OCI-LY7 (cell line): Measurements from ENCODE around the gene MOB3A. TPM values are rescaled to one million over a fixed set of nuclear protein-coding genes. Genes with fewer than 3 reads are reported as not detected.
A peak's percentile ranks its signal among the peaks of the same experiment; 100 is the strongest.

Source experiments
- BruUV-seq: library from RNA; stranded (reverse); fragments of 400-500 nt; replicated peaks from 2 replicates; lab custom pipeline; 2021; lab: Mats Ljungman, UMichigan
- CTCF ChIA-PET: fragments of 300-600 bp; sonication (Branson Sonifier 250); formaldehyde crosslinking; loops from one replicate; lab custom pipeline; 2022; ENCODE audit warnings: antibody characterized with exemption; ENCODE audit not compliant: unreplicated experiment; lab: Charles Lee
- POLR2A ChIA-PET: fragments of 300-600 bp; sonication (Branson Sonifier 250); formaldehyde crosslinking; loops from one replicate; lab custom pipeline; 2022; ENCODE audit warnings: antibody characterized with exemption; lab: Charles Lee
- DNase-seq: peaks from one replicate; pipeline ENCODE4 v3.0.0-alpha.2; 2015; ENCODE audit warnings: low spot score
- H2AFZ ChIP-seq: fragments of 200-600 bp; sonication (generic), shearing (Covaris generic); 2 replicates; pipeline ENCODE4 v1.6.1; 2014; ENCODE audit warnings: mild to moderate bottlenecking, antibody characterized with exemption, low read length, moderate library complexity
- H3K27ac ChIP-seq: fragments of 200-600 bp; sonication (generic); 2 replicates; pipeline ENCODE4 v1.5.1; 2014; ENCODE audit warnings: mixed run types, low read depth, mild to moderate bottlenecking, moderate library complexity, low read length, inconsistent platforms; ENCODE audit not compliant: poor library complexity, severe bottlenecking
- H3K36me3 ChIP-seq: fragments of 200-600 bp; sonication (generic); 2 replicates; pipeline ENCODE4 v1.6.1; 2014; ENCODE audit warnings: mild to moderate bottlenecking, antibody characterized with exemption, low read length, moderate library complexity, mixed read lengths; ENCODE audit not compliant: insufficient read depth
- H3K4me1 ChIP-seq: fragments of 200-600 bp; sonication (generic); 2 replicates; pipeline ENCODE4 v1.5.1; 2014; ENCODE audit warnings: mild to moderate bottlenecking, low read length; ENCODE audit not compliant: insufficient read depth, poor library complexity, severe bottlenecking
- H3K4me2 ChIP-seq: fragments of 200-600 bp; sonication (generic); 2 replicates; pipeline ENCODE4 v1.6.1; 2014; ENCODE audit warnings: mild to moderate bottlenecking, low read length
- H3K4me3 ChIP-seq: fragments of 200-600 bp; sonication (generic); 2 replicates; pipeline ENCODE4 v1.5.1; 2014; ENCODE audit warnings: mild to moderate bottlenecking, low read depth, low read length; ENCODE audit not compliant: poor library complexity, severe bottlenecking
- H3K79me2 ChIP-seq: fragments of 200-600 bp; sonication (generic); 2 replicates; pipeline ENCODE4 v1.6.1; 2016; ENCODE audit warnings: low read depth, mild to moderate bottlenecking, low read length, moderate library complexity, mixed read lengths; ENCODE audit not compliant: insufficient read depth
- H3K9me2 ChIP-seq: fragments of 200-600 bp; sonication (generic); 2 replicates; pipeline ENCODE4 v1.6.1; 2016; ENCODE audit warnings: mild to moderate bottlenecking, low read length, mixed read lengths; ENCODE audit not compliant: insufficient read depth
- H3K9me3 ChIP-seq: fragments of 200-600 bp; sonication (generic); 2 replicates; pipeline ENCODE4 v1.6.1; 2014; ENCODE audit warnings: mild to moderate bottlenecking, mixed run types, low read length, mixed read lengths
- H4K20me1 ChIP-seq: fragments of 200-600 bp; sonication (generic); 2 replicates; pipeline ENCODE4 v1.6.1; 2014; ENCODE audit warnings: mild to moderate bottlenecking, antibody characterized with exemption, low read length, moderate library complexity, mixed read lengths; ENCODE audit not compliant: insufficient read depth
- EZH2phosphoT487 ChIP-seq: fragments of 200-600 bp; sonication (generic); IDR thresholded peaks from 2 replicates; pipeline ENCODE4 v1.6.1; 2018; ENCODE audit warnings: low read depth, borderline replicate concordance, mild to moderate bottlenecking, mixed run types, antibody characterized with exemption, low read length, moderate library complexity, mixed read lengths
- intact Hi-C: fragments of 100-400 bp; cut with micrococcal nuclease; formaldehyde crosslinking; loops from one replicate; pipeline ENCODE4 v1.10.0; 2022; ENCODE audit not compliant: unreplicated experiment
- total RNA-seq, 2 experiments: library from RNA; depleted of rRNA in 1 of 2; stranded (reverse); fragments of >200 nt in 1 of 2; shearing (Covaris generic) in 1 of 2; gene quantifications; 2 replicates each; pipeline ENCODE4 v1.2.3, GENCODE V29; 2014 to 2022
- TF ChIP-seq, protein P1 (sequence below): fragments of 200-600 bp; sonication (generic); conservative IDR thresholded peaks from 2 replicates; pipeline ENCODE4 v1.5.1; 2014; ENCODE audit warnings: mild to moderate bottlenecking, antibody characterized with exemption, low read length, moderate library complexity, mixed read lengths

MOB3A gene
- total RNA-seq, 2 experiments from 2014 or later, result 54.6 to 111 TPM

DNA sequence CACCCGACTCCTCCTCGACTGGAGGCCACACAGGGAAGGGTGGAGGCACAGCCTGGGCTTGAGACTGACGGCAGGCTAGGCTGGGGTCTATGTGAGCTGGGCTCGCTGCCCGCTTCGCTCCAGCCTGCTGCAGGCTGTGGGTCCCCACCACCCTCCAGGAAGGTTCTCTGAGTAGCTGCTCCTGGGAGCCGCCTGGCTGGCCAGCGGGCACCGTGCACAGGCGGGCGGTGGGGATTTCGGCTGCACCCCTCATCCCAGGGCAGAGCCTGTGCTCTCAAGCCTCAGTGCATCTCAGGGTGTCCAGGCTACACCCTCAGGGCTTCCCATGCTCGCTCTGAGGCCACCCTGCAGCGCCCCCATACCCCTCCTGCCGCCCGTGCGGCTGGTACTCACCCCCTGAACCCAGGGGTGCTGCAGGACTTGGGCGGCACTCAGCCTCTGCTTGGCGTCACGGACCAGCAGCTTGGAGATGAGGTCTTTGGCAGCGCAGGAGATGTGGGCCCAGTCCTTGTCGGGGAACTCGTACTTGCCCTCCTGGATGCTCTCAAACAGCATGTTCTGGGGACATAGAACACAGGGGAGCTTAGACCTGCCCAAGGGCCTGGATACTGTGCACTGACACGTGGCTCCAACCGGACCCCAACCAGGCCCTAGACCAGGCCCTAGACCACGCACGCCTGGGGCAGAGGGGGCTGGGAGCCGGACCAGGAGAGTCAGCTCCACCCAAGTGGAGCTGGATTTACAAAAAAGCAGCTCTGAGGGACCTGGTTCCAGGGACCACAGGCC lies 55.3 kb downstream of the MOB3A start:
- peaks cover 37% of the 10 kb centered on the region for H3K4me1 ChIP-seq
- intact Hi-C loops, result no loop called here
- TF ChIP-seq EZH2phosphoT487, result no peak
- TF ChIP-seq, protein P1, sequence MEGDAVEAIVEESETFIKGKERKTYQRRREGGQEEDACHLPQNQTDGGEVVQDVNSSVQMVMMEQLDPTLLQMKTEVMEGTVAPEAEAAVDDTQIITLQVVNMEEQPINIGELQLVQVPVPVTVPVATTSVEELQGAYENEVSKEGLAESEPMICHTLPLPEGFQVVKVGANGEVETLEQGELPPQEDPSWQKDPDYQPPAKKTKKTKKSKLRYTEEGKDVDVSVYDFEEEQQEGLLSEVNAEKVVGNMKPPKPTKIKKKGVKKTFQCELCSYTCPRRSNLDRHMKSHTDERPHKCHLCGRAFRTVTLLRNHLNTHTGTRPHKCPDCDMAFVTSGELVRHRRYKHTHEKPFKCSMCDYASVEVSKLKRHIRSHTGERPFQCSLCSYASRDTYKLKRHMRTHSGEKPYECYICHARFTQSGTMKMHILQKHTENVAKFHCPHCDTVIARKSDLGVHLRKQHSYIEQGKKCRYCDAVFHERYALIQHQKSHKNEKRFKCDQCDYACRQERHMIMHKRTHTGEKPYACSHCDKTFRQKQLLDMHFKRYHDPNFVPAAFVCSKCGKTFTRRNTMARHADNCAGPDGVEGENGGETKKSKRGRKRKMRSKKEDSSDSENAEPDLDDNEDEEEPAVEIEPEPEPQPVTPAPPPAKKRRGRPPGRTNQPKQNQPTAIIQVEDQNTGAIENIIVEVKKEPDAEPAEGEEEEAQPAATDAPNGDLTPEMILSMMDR, result no peak
- peak overlapping the region; percentile 74 for H3K4me2 ChIP-seq
- H3K4me3 ChIP-seq, result peak overlapping the region; percentile 61
- ChIA-PET POLR2A (interaction anchor here (1.7 kb wide), 1 partner anchor 11 kb away, joined by 7 read pairs; no protein-coding TSS in a partner anchor), CTCF (no interaction called here)
- 0 out of 2 replicates have a peak, but pooled peaks cover 4% of the 10 kb centered on the region for H3K79me2 ChIP-seq
- H2AFZ ChIP-seq, result no peak overlapping the region
- no peaks in the 10 kb centered on the region for H3K9me3 ChIP-seq
- BruUV-seq, result no TSS peak
- DNase-seq, result no peak
- H3K36me3 ChIP-seq, result peaks cover 71% of the 10 kb centered on the region
- no peaks in the 10 kb centered on the region for H4K20me1 ChIP-seq
- H3K27ac ChIP-seq, result peak overlapping the region; percentile 57
- no peaks in the 10 kb centered on the region for H3K9me2 ChIP-seq

DNA sequence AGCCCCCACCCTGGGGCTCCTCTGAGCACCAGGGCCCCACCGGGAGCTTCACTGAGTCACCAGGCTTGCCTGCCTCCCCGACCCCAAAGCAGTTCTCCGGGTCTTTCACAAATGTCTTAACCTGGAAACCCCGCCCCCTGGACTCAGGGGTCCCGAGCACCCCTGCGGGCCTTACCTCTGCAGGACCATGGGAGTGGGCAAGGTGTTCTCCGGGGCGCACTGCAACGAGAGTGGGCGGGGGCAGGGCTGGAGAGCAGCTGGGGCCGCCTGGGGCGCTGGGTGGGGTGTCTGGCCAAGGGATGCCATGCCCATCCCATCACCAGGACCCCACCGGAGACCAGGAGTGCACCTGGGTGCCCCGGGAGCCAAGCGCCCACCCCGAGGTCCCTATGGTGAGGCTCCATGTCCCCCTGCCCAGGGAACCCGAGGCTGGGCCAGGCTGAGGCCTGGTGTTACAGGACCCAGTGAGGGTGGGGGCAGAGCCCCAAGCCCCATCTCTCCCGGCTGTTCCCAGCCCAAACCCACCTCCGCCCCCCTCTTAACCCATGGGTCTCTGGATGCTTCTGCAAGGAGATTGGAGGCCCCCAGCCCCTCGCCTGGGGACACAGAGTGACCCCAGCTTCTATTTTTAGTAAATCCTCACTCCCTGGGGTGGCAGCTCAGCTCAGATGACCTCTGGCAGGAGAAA lies 56.0 kb downstream of the MOB3A start:
- Histone ChIP-seq H3K4me2 (no peak overlapping the region), H3K36me3 (peaks cover 64% of the 10 kb centered on the region), H3K4me3 (no peak overlapping the region), H3K9me2 (no peaks in the 10 kb centered on the region), H3K4me1 (peaks cover 40% of the 10 kb centered on the region), H4K20me1 (no peaks in the 10 kb centered on the region), H2AFZ (no peak overlapping the region), H3K9me3 (no peaks in the 10 kb centered on the region), H3K27ac (no peak overlapping the region), H3K79me2 (0 out of 2 replicates have a peak, but pooled peaks cover 4% of the 10 kb centered on the region)
- CTCF ChIA-PET, result no interaction called here
- no TSS peak for BruUV-seq
- intact Hi-C loops, result no loop called here
- DNase-seq, result no peak
- POLR2A ChIA-PET, result no interaction called here
- TF ChIP-seq, protein P1, result no peak
- no peak for TF ChIP-seq EZH2phosphoT487
